GM10248 (cell line): ENCODE data around the gene B4GALT1.

ENCODE experiments used
- CTCF ChIA-PET: fragments of 300-600 bp; sonication (Branson Sonifier 250); formaldehyde crosslinking; extraction: SDS; loops from one replicate; lab custom pipeline; 2021; ENCODE audit warnings: antibody characterized with exemption; lab: Yijun Ruan, JAX
- POLR2A ChIA-PET: fragments of 350-650 bp; sonication (Branson Sonifier 250); formaldehyde crosslinking; extraction: SDS; loops from one replicate; lab custom pipeline; 2020; ENCODE audit warnings: antibody characterized with exemption; lab: Yijun Ruan, JAX
- DNase-seq: peaks from one replicate; pipeline ENCODE4 v3.0.0; 2012; ENCODE audit errors: extremely low spot score
- TF ChIP-seq, protein P1 (sequence below): IDR thresholded peaks from 2 replicates; pipeline ENCODE4 v1.5.1; 2012; ENCODE audit warnings: mild to moderate bottlenecking, low read depth; ENCODE audit errors: extremely low read depth, missing control alignments, control extremely low read depth

Gene B4GALT1

GRCh38 chr9:33157960-33158842, 8.9 kb downstream of the B4GALT1 start:
- ChIA-PET CTCF (interaction anchor here (0.8 to 7.5 kb wide), 7 partner anchors 9 to 68 kb away, joined by 3 to 52 read pairs (median 4); partner anchors contain the start of gene B4GALT1), POLR2A (interaction anchor here (0.9 to 1.9 kb wide), 2 partner anchors 9 to 133 kb away, joined by 3 to 8 read pairs; partner anchors contain the start of genes B4GALT1 and DNAJA1)
- DNase-seq = no peak
- TF ChIP-seq, protein P1, sequence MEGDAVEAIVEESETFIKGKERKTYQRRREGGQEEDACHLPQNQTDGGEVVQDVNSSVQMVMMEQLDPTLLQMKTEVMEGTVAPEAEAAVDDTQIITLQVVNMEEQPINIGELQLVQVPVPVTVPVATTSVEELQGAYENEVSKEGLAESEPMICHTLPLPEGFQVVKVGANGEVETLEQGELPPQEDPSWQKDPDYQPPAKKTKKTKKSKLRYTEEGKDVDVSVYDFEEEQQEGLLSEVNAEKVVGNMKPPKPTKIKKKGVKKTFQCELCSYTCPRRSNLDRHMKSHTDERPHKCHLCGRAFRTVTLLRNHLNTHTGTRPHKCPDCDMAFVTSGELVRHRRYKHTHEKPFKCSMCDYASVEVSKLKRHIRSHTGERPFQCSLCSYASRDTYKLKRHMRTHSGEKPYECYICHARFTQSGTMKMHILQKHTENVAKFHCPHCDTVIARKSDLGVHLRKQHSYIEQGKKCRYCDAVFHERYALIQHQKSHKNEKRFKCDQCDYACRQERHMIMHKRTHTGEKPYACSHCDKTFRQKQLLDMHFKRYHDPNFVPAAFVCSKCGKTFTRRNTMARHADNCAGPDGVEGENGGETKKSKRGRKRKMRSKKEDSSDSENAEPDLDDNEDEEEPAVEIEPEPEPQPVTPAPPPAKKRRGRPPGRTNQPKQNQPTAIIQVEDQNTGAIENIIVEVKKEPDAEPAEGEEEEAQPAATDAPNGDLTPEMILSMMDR = no peak

GRCh38 chr9:33155393-33155792, 11.7 kb downstream of the B4GALT1 start:
- no peak for DNase-seq
- ChIA-PET POLR2A (interaction anchor here (0.6 to 1.5 kb wide), 5 partner anchors 12 to 130 kb away, joined by 3 to 6 read pairs (median 4); partner anchors contain the start of gene DNAJA1), CTCF (interaction anchor here (1.2 to 2.2 kb wide), 4 partner anchors 12 to 71 kb away, joined by 4 to 9 read pairs (median 4); partner anchors contain the start of gene B4GALT1)
- TF ChIP-seq, protein P1 = no peak

DNA sequence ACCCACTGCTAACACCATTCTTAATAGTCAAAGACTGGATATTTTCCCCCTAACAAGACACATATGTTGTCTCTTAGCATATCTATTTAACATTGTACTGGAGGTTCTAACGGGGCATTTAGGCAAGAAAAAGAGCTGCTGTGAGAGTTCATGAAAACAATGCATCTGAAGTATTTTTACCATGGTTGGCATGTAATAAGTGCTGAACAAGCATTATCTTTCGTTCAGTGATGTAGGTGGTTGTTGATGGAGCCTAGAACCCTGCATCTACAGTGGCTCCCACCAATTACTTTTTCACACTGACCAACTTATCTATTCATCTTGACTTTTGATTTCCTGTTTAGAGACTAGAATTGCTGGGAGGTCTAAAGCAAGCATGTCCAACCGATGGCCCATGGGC, 12.8 kb downstream of the B4GALT1 start:
- POLR2A ChIA-PET = no interaction called here
- TF ChIP-seq, protein P1 = no peak

DNA sequence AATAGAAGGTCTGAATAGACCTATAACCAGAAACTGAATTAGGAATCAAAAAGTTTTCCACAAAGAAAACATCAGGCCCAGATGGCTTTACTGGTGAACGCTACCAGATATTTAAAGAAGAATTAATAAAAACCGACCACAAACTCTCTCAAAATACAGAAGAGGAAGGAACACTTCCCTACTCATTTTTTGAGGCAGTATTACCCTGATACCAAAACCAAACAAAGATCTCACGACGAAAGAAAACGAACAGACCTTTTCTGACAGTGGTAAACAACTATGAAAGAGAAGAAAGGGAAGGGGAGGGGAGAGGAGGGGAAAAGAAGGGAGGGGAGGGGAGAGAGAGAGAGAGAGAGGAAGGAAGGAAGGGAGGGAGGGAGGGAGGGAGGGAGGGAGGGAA, 13.5 kb downstream of the B4GALT1 start:
- TF ChIP-seq, protein P1 = no peak
- ChIA-PET CTCF (interaction anchor here (6.2 kb wide), 1 partner anchor 8 kb away, joined by 40 read pairs; no protein-coding TSS in a partner anchor), POLR2A (no interaction called here)
- DNase-seq = no peak

More for the DNA sequence above, 12.8 kb downstream of the B4GALT1 start:
- DNase-seq = no peak
- CTCF ChIA-PET = interaction anchor here (1.2 to 2.2 kb wide), 3 partner anchors 14 to 72 kb away, joined by 4 to 9 read pairs (median 5); no protein-coding TSS in a partner anchor

DNA sequence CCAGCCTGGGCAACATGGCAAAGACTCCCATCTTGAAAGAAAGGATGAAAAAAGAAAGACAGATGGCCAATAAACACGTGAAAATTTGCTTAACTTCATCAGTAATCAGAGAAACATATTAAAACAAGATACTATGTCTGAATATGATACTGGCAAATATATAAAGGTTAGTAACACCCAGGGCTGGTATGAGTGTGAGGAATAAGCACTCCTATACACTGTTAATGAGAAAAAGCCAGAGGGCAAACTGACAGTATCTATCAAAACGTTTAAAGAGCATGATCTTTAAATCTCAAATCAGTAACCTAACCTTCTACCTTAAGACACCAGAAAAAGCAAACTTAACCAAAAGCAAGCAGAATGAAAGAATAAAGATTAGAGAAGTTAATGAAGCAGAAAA, 14.1 kb downstream of the B4GALT1 start:
- TF ChIP-seq, protein P1 = no peak
- ChIA-PET CTCF (interaction anchor here (1.6 to 6.2 kb wide), 2 partner anchors 9 kb away, joined by 6 to 40 read pairs; no protein-coding TSS in a partner anchor), POLR2A (no interaction called here)
- DNase-seq = no peak

DNA sequence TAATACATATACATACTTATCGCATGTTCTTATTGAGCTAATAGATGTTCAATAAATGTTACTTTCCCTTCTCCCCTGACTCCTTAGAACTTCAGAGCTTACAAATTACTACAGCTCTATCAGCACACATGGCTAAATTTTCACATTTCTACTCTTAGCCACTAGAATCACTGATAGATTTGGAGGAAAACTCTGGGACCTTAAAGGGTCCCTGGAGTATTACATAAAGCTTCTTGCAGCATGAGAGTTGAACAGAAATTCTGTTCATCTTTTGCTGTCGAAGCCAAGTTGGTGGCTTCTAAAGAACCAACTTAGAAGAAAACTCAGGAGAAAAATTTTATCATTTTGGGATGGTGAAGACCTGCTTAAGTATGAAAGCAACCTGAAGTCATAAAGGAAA, 15.5 kb downstream of the B4GALT1 start:
- TF ChIP-seq, protein P1 = no peak
- no peak for DNase-seq
- ChIA-PET POLR2A (interaction anchor here (1.2 to 1.3 kb wide), 2 partner anchors 10 to 19 kb away, joined by 3 to 6 read pairs; no protein-coding TSS in a partner anchor), CTCF (interaction anchor here (0.6 to 6.2 kb wide), 11 partner anchors 10 to 75 kb away, joined by 3 to 40 read pairs (median 3); partner anchors contain the start of genes B4GALT1 and SMU1)
